Mesenchymal stem cell (in vitro differentiated cells and primary cell): ENCODE results near the gene PZP.

Experiments used
- DNase-seq: peaks from one replicate; pipeline ENCODE4 v3.0.0-alpha.2; 2013
- H2AFZ ChIP-seq: one replicate; pipeline ENCODE4 v1.6.1; 2013; ENCODE audit warnings: low read depth, mild to moderate bottlenecking, control low read depth, inconsistent platforms, low read length, moderate library complexity
- H2AK5ac ChIP-seq: 2 replicates; pipeline ENCODE4 v1.6.1; 2013; ENCODE audit warnings: low read length, moderate library complexity, mild to moderate bottlenecking, inconsistent platforms; ENCODE audit not compliant: severe bottlenecking
- H2BK120ac ChIP-seq: one replicate; pipeline ENCODE4 v1.6.1; 2013; ENCODE audit warnings: low read depth, mild to moderate bottlenecking, inconsistent platforms, low read length, moderate library complexity
- H2BK12ac ChIP-seq, 2 experiments: one replicate each; pipeline ENCODE4 v1.6.1; 2013; ENCODE audit warnings: inconsistent platforms in 2 of 2, low read length in 2 of 2, mild to moderate bottlenecking in 2 of 2, moderate library complexity in 2 of 2, control low read depth in 1 of 2
- H2BK15ac ChIP-seq: one replicate; pipeline ENCODE4 v1.6.1; 2013; ENCODE audit warnings: mild to moderate bottlenecking, low read depth, inconsistent platforms; ENCODE audit not compliant: poor library complexity, severe bottlenecking
- H2BK5ac ChIP-seq: 2 replicates; pipeline ENCODE4 v1.6.1; 2013; ENCODE audit warnings: low read depth, mild to moderate bottlenecking, low read length, control low read depth, inconsistent platforms; ENCODE audit not compliant: poor library complexity, severe bottlenecking
- H3K14ac ChIP-seq, 2 experiments: one replicate each; pipeline ENCODE4 v1.6.1; 2013; ENCODE audit warnings: inconsistent platforms in 2 of 2, low read length in 2 of 2, control low read depth in 1 of 2, mild to moderate bottlenecking in 1 of 2, moderate library complexity in 1 of 2
- H3K18ac ChIP-seq, 2 experiments: one replicate each; pipeline ENCODE4 v1.6.1; 2013; ENCODE audit warnings: inconsistent platforms in 2 of 2, low read length in 2 of 2, control low read depth in 1 of 2, low read depth in 1 of 2, mild to moderate bottlenecking in 1 of 2
- H3K23ac ChIP-seq, 2 experiments: one replicate each; pipeline ENCODE4 v1.6.1; 2013; ENCODE audit warnings: inconsistent platforms in 2 of 2, low read length in 2 of 2, mild to moderate bottlenecking in 2 of 2, moderate library complexity in 2 of 2, control low read depth in 1 of 2
- H3K27ac ChIP-seq: 2 replicates; pipeline ENCODE4 v1.5.1; 2013; ENCODE audit warnings: mild to moderate bottlenecking, moderate library complexity, low read length, control low read depth, inconsistent platforms; ENCODE audit not compliant: poor library complexity, severe bottlenecking
- H3K27me3 ChIP-seq, 2 experiments: 2 replicates each; pipeline versions ENCODE4 v1.6.1 to v1.7.0; 2013; ENCODE audit warnings: low read length in 2 of 2, mild to moderate bottlenecking in 2 of 2, moderate library complexity in 2 of 2, control low read depth in 1 of 2, inconsistent platforms in 1 of 2; ENCODE audit not compliant: control insufficient read depth in 1 of 2, insufficient read depth in 1 of 2
- H3K36me3 ChIP-seq, 2 experiments: 2 replicates each; pipeline versions ENCODE4 v1.6.1 to v1.7.0; 2013; ENCODE audit warnings: low read length in 2 of 2, control low read depth in 1 of 2, inconsistent platforms in 1 of 2, low read depth in 1 of 2, mild to moderate bottlenecking in 1 of 2; ENCODE audit not compliant: insufficient read depth in 2 of 2, control insufficient read depth in 1 of 2
- H3K4ac ChIP-seq, 2 experiments: one replicate each; pipeline ENCODE4 v1.6.1; 2013; ENCODE audit warnings: inconsistent platforms in 2 of 2, low read length in 2 of 2, mild to moderate bottlenecking in 2 of 2, moderate library complexity in 2 of 2, control low read depth in 1 of 2, low read depth in 1 of 2
- H3K4me1 ChIP-seq: 2 replicates; pipeline ENCODE4 v1.6.1; 2013; ENCODE audit warnings: low read depth, low read length, control low read depth; ENCODE audit not compliant: control insufficient read depth, insufficient read depth
- H3K4me2 ChIP-seq: 2 replicates; pipeline ENCODE4 v1.6.1; 2013; ENCODE audit warnings: low read length, mild to moderate bottlenecking, inconsistent platforms; ENCODE audit not compliant: poor library complexity, severe bottlenecking
- H3K4me3 ChIP-seq, 2 experiments: 2 replicates each; pipeline versions ENCODE4 v1.5.1 to v1.7.0; 2013; ENCODE audit warnings: low read length in 2 of 2, mild to moderate bottlenecking in 2 of 2, control low read depth in 1 of 2, low read depth in 1 of 2; ENCODE audit not compliant: insufficient read depth in 1 of 2
- H3K79me1 ChIP-seq: replicated peaks from 2 replicates; pipeline ENCODE4 v1.6.1; 2013; ENCODE audit warnings: mild to moderate bottlenecking, control low read depth, low read length, inconsistent platforms; ENCODE audit not compliant: poor library complexity, severe bottlenecking
- H3K9ac ChIP-seq: 2 replicates; pipeline ENCODE4 v1.7.0; 2013; ENCODE audit warnings: mild to moderate bottlenecking, low read length, moderate library complexity
- H3K9me3 ChIP-seq: 2 replicates; pipeline ENCODE4 v1.7.0; 2013; ENCODE audit warnings: mild to moderate bottlenecking, low read length; ENCODE audit not compliant: control insufficient read depth
- H4K8ac ChIP-seq: one replicate; pipeline ENCODE4 v1.6.1; 2013; ENCODE audit warnings: inconsistent platforms, mild to moderate bottlenecking, low read length, moderate library complexity
- H4K91ac ChIP-seq: one replicate; pipeline ENCODE4 v1.6.1; 2013; ENCODE audit warnings: mild to moderate bottlenecking, low read length, inconsistent platforms
- WGBS: methylation state at CpG from one replicate; pipeline ENCODE4 v1.1.7; 2013; ENCODE audit warnings: mixed read lengths; 5-methylcytosine and 5-hydroxymethylcytosine counted together

The PZP gene

DNA sequence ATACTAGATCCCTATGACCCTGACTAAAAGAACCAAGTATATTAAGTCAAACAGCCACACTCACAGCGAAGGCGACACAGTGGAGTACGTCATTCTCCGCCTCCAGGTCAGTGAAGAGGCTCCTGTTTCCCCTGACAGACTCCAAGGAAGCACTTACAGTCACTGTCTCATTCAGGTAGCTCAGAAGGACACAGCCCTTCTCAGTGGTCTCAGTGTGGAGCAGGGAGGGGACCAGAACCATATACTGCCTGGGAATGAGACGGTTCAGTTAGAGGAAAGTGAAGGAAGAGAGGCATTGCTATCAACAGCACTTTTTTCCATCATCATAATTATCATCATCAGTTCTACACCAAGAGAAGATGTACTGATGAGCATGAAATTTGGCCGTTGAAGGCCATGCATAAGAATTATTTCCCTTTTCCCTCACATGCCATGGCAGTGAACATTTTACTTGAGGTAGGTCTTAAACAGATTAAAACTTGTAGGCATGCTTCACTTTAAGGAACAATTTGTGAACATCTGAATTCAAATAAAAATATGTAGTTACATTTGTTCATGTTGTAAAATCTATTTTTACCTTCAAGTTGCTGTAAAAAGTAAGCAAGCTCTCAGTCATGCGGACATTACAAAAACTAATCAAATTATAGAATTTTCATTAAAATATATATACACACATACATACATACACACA is 94.8 kb downstream of the PZP start:
- H2BK12ac ChIP-seq, result peak overlapping the region in 1 of 2 experiments; percentile 52
- H2BK5ac ChIP-seq, result no peak overlapping the region
- H3K27ac ChIP-seq, result no peak overlapping the region
- WGBS, result 98% methylated on average over 4 of the region's 7 CpGs
- no peak overlapping the region for H3K4me3 ChIP-seq
- no peak overlapping the region for H4K8ac ChIP-seq
- no peak overlapping the region for H3K14ac ChIP-seq
- no peak overlapping the region for H3K18ac ChIP-seq
- no peaks in the 10 kb centered on the region for H3K79me1 ChIP-seq
- H2AK5ac ChIP-seq, result no peak overlapping the region
- no peak overlapping the region for H3K23ac ChIP-seq
- H3K4me2 ChIP-seq, result no peak overlapping the region
- no peak overlapping the region for H2BK15ac ChIP-seq
- no peak overlapping the region for H2AFZ ChIP-seq
- no peak overlapping the region for H2BK120ac ChIP-seq
- no peaks in the 10 kb centered on the region for H3K4me1 ChIP-seq
- no peak overlapping the region for H4K91ac ChIP-seq
- H3K9me3 ChIP-seq, result no peaks in the 10 kb centered on the region
- H3K9ac ChIP-seq, result no peak overlapping the region
- H3K27me3 ChIP-seq, result peaks cover 0 to 5% of the 10 kb centered on the region in 2 experiments
- no peak for DNase-seq
- peaks cover 0 to 6% of the 10 kb centered on the region in 2 experiments for H3K36me3 ChIP-seq
- H3K4ac ChIP-seq, result no peak overlapping the region

DNA sequence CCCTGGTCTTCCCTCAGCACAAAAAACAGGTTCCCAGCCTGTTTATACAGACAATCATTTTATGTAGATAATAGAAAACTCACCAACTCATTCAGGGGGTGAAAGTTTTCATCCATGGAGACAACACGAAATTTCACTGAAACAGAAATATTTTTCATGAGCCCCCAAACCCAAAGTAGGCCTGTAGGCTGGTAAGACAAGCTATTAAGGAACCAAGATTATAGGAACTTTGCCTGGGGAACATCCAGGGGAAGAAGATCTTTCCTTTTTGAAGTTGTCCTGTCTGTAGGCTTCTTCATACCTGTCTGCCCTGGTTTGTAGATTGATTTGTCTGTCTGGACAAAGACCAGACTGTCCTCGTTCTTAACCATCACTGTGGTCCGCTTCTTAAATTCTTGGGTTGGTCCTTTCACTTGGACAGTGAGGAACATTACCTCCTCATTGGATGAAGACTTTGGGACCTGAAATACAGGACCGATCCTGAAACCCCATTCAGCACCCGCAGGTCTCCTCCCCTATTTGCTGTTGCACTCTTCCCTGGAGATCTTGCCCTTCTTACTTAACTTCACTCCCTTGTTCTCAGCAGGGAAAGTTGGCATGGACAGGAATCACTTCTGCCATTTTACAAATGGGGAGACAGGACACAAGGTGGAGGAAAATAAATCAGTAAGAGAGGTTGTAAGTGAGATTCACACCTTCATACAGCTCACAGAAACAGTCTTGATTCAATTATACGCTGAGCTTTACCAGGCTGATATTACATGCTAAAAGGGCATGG is 95.9 kb downstream of the PZP start:
- Histone ChIP-seq H3K9me3 (no peaks in the 10 kb centered on the region), H3K27ac (no peak overlapping the region), H2BK5ac (no peak overlapping the region), H3K4me1 (no peaks in the 10 kb centered on the region), H3K23ac (no peak overlapping the region), H4K91ac (no peak overlapping the region), H3K27me3 (peaks cover 0 to 5% of the 10 kb centered on the region in 2 experiments), H3K4me2 (no peak overlapping the region), H4K8ac (no peak overlapping the region), H3K9ac (no peak overlapping the region), H3K4ac (no peak overlapping the region), H3K4me3 (no peak overlapping the region), H3K14ac (no peak overlapping the region), H3K18ac (no peak overlapping the region), H2AFZ (no peak overlapping the region), H2AK5ac (no peak overlapping the region), H3K36me3 (peaks cover 0 to 6% of the 10 kb centered on the region in 2 experiments), H2BK120ac (no peak overlapping the region), H2BK12ac (no peak overlapping the region), H2BK15ac (no peak overlapping the region), H3K79me1 (no peaks in the 10 kb centered on the region)
- DNase-seq, result no peak
- 96% methylated on average over 5 of the region's 6 CpGs for WGBS

DNA sequence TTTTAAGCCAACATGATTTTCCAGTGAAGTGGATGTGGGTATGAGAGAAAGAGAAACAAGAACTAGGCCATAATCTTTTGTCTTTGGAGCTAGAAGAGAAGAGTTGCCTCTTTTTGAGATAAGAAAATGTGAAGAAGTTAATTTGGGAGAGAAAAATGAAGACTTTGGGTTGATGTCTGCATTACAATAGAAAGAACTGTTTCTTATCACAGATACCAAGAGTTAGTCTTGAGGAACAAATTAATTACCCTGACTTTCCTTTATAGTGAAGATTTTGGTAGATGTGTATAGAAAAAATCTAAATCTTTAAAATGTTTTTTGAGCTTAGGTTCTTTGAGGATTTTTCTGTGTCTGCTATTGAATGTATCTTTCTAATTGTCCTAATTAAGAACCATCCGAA is 96.7 kb downstream of the PZP start:
- no peak overlapping the region for H3K27ac ChIP-seq
- H3K23ac ChIP-seq, result no peak overlapping the region
- no peak overlapping the region for H4K91ac ChIP-seq
- no peak overlapping the region for H3K4ac ChIP-seq
- DNase-seq, result no peak
- no peak overlapping the region for H3K18ac ChIP-seq
- H3K79me1 ChIP-seq, result no peaks in the 10 kb centered on the region
- no peak overlapping the region for H2AK5ac ChIP-seq
- no peak overlapping the region for H3K14ac ChIP-seq
- H2AFZ ChIP-seq, result no peak overlapping the region
- H2BK15ac ChIP-seq, result no peak overlapping the region
- no peak overlapping the region for H3K9ac ChIP-seq
- H3K27me3 ChIP-seq, result peaks cover 0 to 5% of the 10 kb centered on the region in 2 experiments
- no peaks in the 10 kb centered on the region for H3K9me3 ChIP-seq
- H3K4me3 ChIP-seq, result no peak overlapping the region
- WGBS, result no CpG with 5 or more reads among the region's 1 CpG
- H3K4me1 ChIP-seq, result no peaks in the 10 kb centered on the region
- no peak overlapping the region for H2BK12ac ChIP-seq
- no peak overlapping the region for H2BK5ac ChIP-seq
- no peak overlapping the region for H2BK120ac ChIP-seq
- H4K8ac ChIP-seq, result no peak overlapping the region
- H3K4me2 ChIP-seq, result no peak overlapping the region
- peaks cover 0 to 6% of the 10 kb centered on the region in 2 experiments for H3K36me3 ChIP-seq

DNA sequence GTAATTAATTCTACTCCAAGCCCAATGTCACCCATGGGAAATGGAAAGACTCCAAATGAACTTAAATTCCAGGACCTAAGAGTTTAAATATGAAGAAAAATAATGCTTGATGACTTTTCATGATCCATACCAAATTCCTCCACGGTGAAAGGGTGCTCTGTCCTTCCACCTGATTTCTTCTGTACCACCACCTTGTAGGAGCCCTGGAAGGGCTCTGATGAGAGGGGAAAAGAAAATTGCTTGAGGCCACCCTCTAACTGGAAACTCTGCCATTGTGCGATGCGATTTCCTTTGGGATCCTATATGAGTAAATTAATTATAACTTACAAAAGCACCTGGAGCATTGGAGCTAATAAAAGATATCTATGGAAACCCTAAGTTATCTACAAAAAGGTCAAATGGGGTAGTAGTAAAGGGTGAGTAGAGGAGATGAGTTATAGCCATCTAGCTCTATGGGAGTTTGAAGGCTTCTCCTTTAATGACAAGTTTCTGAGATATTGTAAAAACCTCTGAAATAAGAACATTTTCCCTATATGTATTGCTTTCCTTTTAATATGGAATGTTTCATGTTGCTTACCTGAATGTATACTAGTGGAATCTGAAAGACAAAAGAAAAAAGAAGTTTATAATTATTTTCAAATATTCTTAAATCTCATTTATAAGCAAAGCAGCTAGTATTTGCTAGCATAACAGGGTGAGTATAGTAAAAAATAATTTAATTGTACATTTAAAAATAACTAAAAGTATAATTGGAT is 98.3 kb downstream of the PZP start:
- Histone ChIP-seq H2BK5ac (no peak overlapping the region), H3K9me3 (no peaks in the 10 kb centered on the region), H2AFZ (no peak overlapping the region), H3K27ac (no peak overlapping the region), H4K91ac (no peak overlapping the region), H3K4me2 (no peak overlapping the region), H4K8ac (no peak overlapping the region), H3K27me3 (peaks cover 0 to 5% of the 10 kb centered on the region in 2 experiments), H3K4me3 (no peak overlapping the region), H3K36me3 (peaks cover 0 to 6% of the 10 kb centered on the region in 2 experiments), H2BK120ac (no peak overlapping the region), H2BK15ac (no peak overlapping the region), H3K18ac (no peak overlapping the region), H3K4me1 (no peaks in the 10 kb centered on the region), H2BK12ac (no peak overlapping the region), H3K23ac (no peak overlapping the region), H3K79me1 (no peaks in the 10 kb centered on the region), H3K4ac (no peak overlapping the region), H2AK5ac (no peak overlapping the region), H3K9ac (no peak overlapping the region), H3K14ac (no peak overlapping the region)
- no CpG with 5 or more reads among the region's 3 CpGs for WGBS
- DNase-seq, result no peak
